ENCODE measurements around the gene ERN1. TPM values are rescaled to one million over a fixed set of nuclear protein-coding genes. Genes with fewer than 3 reads are reported as not detected.

Gene ERN1
- total and polyA plus RNA-seq, 8 donors, result 10.6 to 45.0 (median 11.5) TPM

- intact Hi-C loops (cut with DNase I), result no loop called here
- TF ChIP-seq CTCF (IDR thresholded peaks at IDR 0.05), result no peak
- H3K4me1 ChIP-seq, result peaks cover 26 to 64% of the 10 kb centered on the region in 2 donors
- no peak for DNase-seq
- H3K4me3 ChIP-seq, result no peak overlapping the region
- peaks cover 0 to 15% of the 10 kb centered on the region in 2 donors for H3K27me3 ChIP-seq
- H3K27ac ChIP-seq, result no peak overlapping the region
- H3K36me3 ChIP-seq, result peaks cover 0 to 29% of the 10 kb centered on the region in 2 donors
- no peaks in the 10 kb centered on the region for H3K9me3 ChIP-seq
- no peak for ATAC-seq
These were observed 126.3 kb downstream of the ERN1 start for GRCh38 chr17:64003526-64004121.

- ATAC-seq, result no peak
- no peak for DNase-seq
- peak overlapping the region in 1 of 2 donors; percentile 70 for H3K27ac ChIP-seq
- intact Hi-C loops (cut with DNase I), result no loop called here
- H3K4me3 ChIP-seq, result no peak overlapping the region
- TF ChIP-seq CTCF (IDR thresholded peaks at IDR 0.05), result no peak
- no peaks in the 10 kb centered on the region for H3K9me3 ChIP-seq
- peaks cover 0 to 29% of the 10 kb centered on the region in 2 donors for H3K36me3 ChIP-seq
- peaks cover 29 to 64% of the 10 kb centered on the region in 2 donors for H3K4me1 ChIP-seq
- H3K27me3 ChIP-seq, result peaks cover 0 to 22% of the 10 kb centered on the region in 2 donors
These were observed 127.1 kb downstream of the ERN1 start for GRCh38 chr17:64002658-64003525.

- Histone ChIP-seq H3K4me1 (peaks cover 29 to 63% of the 10 kb centered on the region in 2 donors), H3K27ac (peak overlapping the region; percentile 57 to 70), H3K9me3 (no peaks in the 10 kb centered on the region), H3K4me3 (no peak overlapping the region), H3K27me3 (peaks cover 3 to 32% of the 10 kb centered on the region in 2 donors), H3K36me3 (peaks cover 0 to 29% of the 10 kb centered on the region in 2 donors)
- TF ChIP-seq CTCF (IDR thresholded peaks at IDR 0.05), result no peak
- intact Hi-C loops (cut with DNase I), result no loop called here
- ATAC-seq (peak; percentile 84), DNase-seq (peak in 3 of 4 donors; percentile 67 to 87 (median 85))
These were observed 128.0 kb downstream of the ERN1 start for GRCh38 chr17:64001763-64002529.

- peaks cover 3 to 38% of the 10 kb centered on the region in 2 donors for H3K27me3 ChIP-seq
- H3K4me1 ChIP-seq, result peaks cover 28 to 61% of the 10 kb centered on the region in 2 donors
- TF ChIP-seq CTCF (IDR thresholded peaks at IDR 0.05), result no peak
- H3K4me3 ChIP-seq, result no peak overlapping the region
- intact Hi-C loops (cut with DNase I), result no loop called here
- ATAC-seq (no peak), DNase-seq (no peak)
- peak overlapping the region; percentile 57 to 70 for H3K27ac ChIP-seq
- H3K9me3 ChIP-seq, result no peaks in the 10 kb centered on the region
- H3K36me3 ChIP-seq, result peaks cover 0 to 29% of the 10 kb centered on the region in 2 donors
These were observed 128.8 kb downstream of the ERN1 start for GRCh38 chr17:64001091-64001579.
